PC-3 (cell line): ENCODE results near the gene TTLL9.

Experiments
- EZH2 ChIP-seq: fragments of 300-600 bp; sonication (generic); IDR thresholded peaks from one replicate; pipeline ENCODE4 v1.6.1; 2017; ENCODE audit warnings: antibody characterized with exemption, mild to moderate bottlenecking, low read length; ENCODE audit not compliant: unreplicated experiment
- EZH2phosphoT487 ChIP-seq: fragments of 300-600 bp; sonication (generic); IDR thresholded peaks from 2 replicates; pipeline ENCODE4 v1.6.1; 2018; ENCODE audit warnings: mild to moderate bottlenecking, antibody characterized with exemption, low read length, borderline replicate concordance
- TF ChIP-seq, protein P1 (sequence below): fragments of 300-600 bp; sonication (generic); conservative IDR thresholded peaks from 2 replicates; pipeline ENCODE4 v1.5.1; 2017; ENCODE audit warnings: antibody characterized with exemption, low read depth, mild to moderate bottlenecking, low read length

DNA sequence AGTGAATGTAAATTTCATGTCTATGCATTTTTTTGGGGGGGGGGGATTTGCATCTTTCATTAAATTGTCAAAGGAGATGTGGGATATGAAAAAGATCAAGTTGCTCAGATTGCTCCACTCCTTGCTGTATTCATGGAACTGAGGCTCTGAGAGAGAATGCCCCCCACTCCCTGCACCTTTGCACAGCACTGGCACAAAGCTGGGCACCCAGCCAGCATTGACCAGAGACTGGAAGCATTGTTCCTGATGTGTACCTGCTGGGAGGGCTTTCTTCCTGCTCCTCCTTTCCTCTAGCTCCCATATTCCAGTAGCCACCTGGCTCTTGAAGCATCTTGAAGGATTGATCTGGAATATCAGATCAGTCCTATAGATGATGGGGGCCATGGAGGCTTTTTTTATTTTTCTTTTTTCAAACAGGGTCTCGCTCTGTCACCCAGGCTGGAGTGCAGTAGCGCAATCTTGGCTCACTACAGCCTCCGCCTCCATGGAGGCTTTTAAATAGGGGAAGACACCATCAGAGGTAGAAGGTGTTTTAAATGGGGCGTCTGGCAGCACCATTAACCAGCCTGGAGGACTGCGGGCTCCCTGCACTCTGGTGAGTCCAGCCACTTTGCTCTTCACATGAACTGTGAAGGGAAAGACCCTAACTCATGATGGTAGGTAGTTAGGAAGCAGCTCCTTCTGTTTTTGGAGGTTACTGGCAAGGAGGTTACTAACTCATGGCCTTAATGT lies 11.0 kb upstream of the TTLL9 start:
- TF ChIP-seq, protein P1, sequence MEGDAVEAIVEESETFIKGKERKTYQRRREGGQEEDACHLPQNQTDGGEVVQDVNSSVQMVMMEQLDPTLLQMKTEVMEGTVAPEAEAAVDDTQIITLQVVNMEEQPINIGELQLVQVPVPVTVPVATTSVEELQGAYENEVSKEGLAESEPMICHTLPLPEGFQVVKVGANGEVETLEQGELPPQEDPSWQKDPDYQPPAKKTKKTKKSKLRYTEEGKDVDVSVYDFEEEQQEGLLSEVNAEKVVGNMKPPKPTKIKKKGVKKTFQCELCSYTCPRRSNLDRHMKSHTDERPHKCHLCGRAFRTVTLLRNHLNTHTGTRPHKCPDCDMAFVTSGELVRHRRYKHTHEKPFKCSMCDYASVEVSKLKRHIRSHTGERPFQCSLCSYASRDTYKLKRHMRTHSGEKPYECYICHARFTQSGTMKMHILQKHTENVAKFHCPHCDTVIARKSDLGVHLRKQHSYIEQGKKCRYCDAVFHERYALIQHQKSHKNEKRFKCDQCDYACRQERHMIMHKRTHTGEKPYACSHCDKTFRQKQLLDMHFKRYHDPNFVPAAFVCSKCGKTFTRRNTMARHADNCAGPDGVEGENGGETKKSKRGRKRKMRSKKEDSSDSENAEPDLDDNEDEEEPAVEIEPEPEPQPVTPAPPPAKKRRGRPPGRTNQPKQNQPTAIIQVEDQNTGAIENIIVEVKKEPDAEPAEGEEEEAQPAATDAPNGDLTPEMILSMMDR: no peak
- TF ChIP-seq EZH2: no peak
- no peak for TF ChIP-seq EZH2phosphoT487
